ENCODE data around the gene PLXNB2. TPM values are rescaled to one million over a fixed set of nuclear protein-coding genes. Genes with fewer than 3 reads are reported as not detected.

Gene PLXNB2
- total RNA-seq, 1 experiment from 2014 or later, result 353 TPM

- in situ Hi-C loops (cut with HindIII; ENCODE audit: low pct_unique_long_range_greater_than_20kb, low sequenced_read_pairs), result no loop called here
- peak; percentile 62 for DNase-seq (ENCODE audit: low read depth)
Observed at GRCh38 chr22:50260801-50261614, 46.4 kb downstream of the PLXNB2 start.

DNA sequence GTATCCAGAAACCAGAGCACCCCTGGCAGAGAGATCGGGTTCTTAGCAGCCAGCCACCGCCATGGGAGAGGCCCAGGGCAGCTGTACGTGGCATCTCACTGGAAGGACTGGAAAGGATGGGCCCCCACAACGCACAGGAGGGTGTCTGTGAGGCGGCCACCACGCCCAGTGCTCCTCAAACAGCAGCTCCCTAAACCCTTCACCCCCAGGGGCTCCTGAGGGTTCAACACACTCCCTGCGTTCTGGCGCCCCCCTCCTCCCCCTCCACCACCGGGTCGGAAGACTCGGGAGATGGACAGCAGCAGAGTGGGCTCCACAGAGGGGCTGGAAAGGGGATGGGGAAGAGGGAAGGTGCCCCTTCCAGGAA, 47.0 kb downstream of the PLXNB2 start:
- in situ Hi-C loops (cut with HindIII; ENCODE audit: low pct_unique_long_range_greater_than_20kb, low sequenced_read_pairs), result no loop called here
- no peak for DNase-seq (ENCODE audit: low read depth)

GRCh38 chr22:50259302-50259701, 48.1 kb downstream of the PLXNB2 start:
- DNase-seq (ENCODE audit: low read depth), result no peak
- in situ Hi-C loops (cut with HindIII; ENCODE audit: low pct_unique_long_range_greater_than_20kb, low sequenced_read_pairs), result no loop called here

DNA sequence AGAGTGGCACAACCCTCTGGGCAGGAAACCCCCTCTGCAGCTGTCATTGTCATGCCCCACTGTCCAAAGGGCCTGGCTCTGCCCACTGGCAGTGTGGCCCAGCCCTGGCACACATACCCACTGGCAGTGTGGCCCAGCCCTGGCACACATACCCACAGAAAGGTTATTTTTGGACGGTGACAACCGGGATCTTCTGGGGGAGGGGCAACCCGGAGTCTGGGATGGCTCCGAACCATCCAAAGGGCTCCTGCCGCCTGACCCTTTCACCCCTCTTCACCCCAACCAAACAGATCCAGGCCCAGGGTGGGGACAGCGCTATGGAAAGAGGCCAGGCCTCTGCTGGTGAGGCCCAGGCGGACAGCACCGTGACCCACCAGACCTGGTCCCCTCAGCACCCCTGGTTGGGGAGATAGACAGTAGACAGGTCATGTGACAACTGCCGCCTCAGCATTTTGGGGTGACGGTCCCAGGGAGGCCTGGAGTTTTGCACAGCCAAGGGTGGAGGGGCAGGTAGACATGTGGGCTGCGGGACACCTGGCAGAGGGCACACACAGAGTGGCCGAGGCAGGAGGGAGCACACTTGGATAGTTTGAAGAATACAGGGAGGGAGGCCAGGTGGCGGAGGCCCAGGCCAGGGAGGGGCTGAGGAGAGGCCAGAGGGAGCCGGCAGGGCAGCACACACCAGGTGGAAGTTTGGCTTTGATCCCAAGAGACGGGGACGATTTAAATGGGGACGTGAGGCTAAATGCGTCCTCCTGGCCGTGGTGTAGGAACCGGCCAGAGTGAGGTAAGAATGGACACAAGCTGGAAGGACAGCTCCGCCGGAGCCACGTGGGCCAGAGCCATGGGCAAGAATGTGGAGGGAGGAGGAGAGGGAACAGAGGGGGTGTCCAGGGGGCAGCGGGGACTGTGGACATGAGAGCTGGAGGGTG, 48.8 kb downstream of the PLXNB2 start:
- no peak for DNase-seq (ENCODE audit: low read depth)
- in situ Hi-C loops (cut with HindIII; ENCODE audit: low pct_unique_long_range_greater_than_20kb, low sequenced_read_pairs), result no loop called here

DNA sequence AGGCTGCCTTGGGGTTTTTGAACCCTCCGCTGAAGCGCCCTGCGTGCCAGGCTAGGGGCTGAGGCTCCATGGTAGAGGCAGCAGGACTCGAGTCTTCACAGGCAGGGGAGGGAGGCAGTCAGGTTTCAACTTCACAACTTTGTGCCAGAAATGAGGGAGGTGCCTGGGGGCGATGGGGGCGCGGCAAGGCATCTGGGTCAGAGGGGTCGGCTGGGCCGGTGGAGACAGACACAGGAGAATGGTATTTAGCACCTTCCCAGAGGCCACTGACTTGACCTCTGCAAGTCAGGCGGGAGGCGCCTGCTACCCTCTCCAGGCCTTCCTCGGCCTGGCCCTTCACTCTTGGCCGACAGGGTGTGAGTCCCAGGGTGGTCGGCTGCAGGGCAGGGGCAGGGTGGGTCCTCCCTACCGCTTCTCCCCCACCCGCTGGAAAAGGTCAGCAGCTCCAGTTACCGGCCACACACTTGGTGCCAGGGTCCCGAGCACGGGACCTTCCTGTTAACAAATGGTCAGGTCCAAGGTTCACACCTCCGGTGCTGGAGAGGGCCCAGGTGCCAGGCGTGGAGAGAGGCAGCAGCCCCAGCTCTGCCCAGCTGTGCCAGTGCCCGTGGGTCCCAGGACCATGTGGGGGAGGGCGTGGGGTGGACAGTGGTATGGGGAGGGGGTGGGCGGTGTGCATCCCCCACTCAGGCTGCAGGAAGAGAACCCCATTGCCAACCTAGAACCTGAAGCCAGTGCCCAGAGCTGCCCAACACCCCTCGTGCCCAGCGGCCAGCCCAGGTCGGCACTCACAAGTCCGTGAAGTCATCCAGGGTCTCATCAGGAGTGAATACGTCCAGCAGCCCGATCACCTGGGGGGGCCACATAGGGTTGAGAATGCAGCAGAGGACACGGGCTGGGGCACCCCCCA, 49.7 kb downstream of the PLXNB2 start:
- no peak for DNase-seq (ENCODE audit: low read depth)
- in situ Hi-C loops (cut with HindIII; ENCODE audit: low pct_unique_long_range_greater_than_20kb, low sequenced_read_pairs), result no loop called here

GRCh38 chr22:50257041-50257440, 50.4 kb downstream of the PLXNB2 start:
- in situ Hi-C loops (cut with HindIII; ENCODE audit: low pct_unique_long_range_greater_than_20kb, low sequenced_read_pairs), result no loop called here
- no peak for DNase-seq (ENCODE audit: low read depth)

DNA sequence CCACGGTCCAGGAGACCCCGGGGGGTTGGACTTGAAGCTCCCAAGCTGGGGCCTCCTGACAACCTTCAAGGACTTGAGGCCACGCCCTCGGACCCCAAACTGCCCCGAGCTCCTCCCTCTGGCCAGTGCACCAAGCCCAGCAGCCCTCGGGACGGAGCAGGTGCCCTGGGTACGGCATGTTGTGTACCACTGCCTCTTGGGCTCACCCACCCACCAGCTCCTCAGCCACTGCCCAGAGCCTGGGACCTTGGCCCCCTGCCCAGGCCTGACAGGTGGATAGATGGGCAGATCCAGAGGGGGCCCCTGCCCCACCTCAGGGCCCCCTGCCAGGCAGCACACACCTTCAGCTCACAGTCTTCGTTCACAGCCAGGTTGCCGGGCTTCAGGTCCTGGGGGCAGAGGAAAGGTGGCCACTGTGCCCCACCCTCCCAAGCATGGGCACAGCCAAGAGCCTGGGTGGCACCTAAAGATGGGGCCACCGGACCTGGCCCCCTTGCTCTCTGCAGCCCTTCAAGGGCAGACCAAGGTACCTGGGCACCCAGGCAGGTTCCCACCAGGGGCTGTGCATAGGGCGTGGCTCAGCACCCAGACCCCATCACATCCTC, 51.1 kb downstream of the PLXNB2 start:
- in situ Hi-C loops (cut with HindIII; ENCODE audit: low pct_unique_long_range_greater_than_20kb, low sequenced_read_pairs), result no loop called here
- no peak for DNase-seq (ENCODE audit: low read depth)

GRCh38 chr22:50255607-50256006, 51.8 kb downstream of the PLXNB2 start:
- in situ Hi-C loops (cut with HindIII; ENCODE audit: low pct_unique_long_range_greater_than_20kb, low sequenced_read_pairs), result no loop called here
- DNase-seq (ENCODE audit: low read depth), result no peak

DNA sequence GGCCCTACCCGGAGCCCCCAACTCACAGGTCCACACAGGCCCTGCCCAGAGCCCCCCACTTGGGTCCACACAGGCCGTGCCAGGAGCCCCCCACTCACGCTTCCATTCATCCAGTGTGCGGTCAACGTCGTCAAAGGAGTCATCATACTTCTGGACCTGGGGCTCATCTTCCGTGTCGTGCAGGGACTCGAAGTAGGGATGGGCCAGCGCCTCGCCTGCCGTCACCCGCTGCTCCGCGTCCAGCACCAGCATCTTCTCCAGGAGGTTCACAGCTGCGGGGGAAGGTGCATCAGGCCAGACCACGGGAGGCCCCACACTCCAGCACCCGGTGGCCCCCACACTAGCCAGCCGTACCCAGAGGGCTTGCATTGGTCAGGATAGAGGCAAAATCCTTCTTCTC, 52.3 kb downstream of the PLXNB2 start:
- no peak for DNase-seq (ENCODE audit: low read depth)
- in situ Hi-C loops (cut with HindIII; ENCODE audit: low pct_unique_long_range_greater_than_20kb, low sequenced_read_pairs), result no loop called here

- in situ Hi-C loops (cut with HindIII; ENCODE audit: low pct_unique_long_range_greater_than_20kb, low sequenced_read_pairs), result no loop called here
- DNase-seq (ENCODE audit: low read depth), result no peak
Observed at GRCh38 chr22:50253941-50254340, 53.5 kb downstream of the PLXNB2 start.

DNA sequence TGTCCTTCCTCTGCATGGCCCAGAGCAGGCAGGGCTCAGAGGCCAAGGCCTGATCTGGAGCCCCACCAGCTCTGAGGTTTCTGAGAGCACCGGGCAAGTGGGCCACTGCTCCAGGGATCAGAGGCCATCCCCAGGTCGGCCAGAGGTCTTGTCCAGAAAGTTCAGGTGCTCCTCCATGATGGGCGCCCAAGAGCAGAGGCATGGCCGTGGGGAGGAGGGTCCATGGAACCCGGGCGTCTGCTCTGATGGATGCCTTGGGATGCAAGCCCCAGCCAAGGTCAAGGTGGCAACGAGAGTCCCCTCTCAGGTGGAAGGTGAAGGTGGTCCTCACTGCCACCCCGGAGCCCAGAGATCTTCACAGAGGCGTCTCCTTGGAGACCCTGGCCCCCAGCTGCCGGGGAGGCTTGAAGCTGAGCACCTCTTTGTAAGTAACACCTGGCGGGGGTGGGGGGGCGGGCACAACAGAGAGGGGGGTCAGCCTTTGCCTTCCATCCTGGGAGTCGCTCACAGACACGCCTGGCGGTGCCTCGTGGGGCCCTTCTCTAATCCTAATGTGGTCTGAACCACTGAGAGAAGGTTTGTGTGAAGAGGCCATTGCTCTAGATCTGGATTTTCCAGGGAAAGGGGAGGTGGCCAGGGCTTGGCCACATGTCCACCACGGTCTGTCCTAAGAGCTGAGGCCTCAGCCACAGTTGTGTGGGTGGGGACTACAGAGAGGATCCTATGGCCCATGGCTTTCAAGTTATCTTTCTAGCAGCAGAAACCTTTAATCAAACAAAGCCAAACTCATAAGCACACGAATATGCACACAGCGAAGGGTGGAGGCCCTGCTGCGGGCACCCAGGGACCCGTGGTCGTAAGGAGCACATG, 54.2 kb downstream of the PLXNB2 start:
- in situ Hi-C loops (cut with HindIII; ENCODE audit: low pct_unique_long_range_greater_than_20kb, low sequenced_read_pairs), result no loop called here

DNA sequence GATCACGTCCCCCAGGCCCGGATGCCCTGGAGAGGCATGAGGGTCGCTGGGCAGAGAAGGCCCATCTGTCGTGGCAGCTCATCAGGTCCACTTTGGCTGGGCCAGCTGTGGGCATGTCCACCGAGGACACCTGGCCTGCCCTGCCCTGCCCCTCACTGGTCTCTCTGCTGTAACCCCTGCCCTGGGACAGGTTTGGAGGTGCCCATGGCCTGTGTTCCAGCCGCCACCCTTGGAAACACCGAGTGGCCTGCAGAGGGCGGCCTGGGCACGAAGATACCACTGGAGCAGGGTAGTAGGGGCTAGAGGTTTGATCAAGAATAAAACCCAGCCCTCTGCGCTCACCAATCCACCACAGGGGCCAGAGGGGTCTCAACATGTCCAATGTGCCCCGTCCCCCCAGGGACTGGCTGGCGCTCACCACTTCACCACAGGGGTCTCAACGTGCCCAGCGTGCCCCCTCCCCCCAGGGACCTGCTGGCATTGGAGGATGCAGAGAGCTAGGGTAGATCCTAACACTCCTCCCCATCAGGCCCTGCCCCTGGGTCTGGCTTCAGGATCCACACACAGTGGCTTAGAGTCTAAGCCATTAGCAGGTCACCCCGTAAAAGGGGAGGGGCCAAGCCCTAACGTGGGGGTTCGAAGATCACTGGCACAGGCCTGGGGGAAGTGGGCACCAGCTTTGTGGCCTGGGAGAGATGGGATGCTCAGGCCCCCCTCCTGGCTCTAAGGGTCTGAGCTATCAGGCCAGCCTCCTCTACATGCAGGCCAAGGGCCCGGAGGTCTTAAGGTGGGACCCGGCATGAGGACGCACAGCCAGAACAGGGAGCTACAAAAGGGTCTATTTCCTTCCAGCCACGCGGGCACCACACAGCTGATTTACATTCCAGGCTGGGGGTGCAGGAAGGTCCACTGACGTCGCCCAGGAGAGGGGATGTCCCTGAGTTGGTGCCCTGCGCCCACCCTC, 55.1 kb downstream of the PLXNB2 start:
- in situ Hi-C loops (cut with HindIII; ENCODE audit: low pct_unique_long_range_greater_than_20kb, low sequenced_read_pairs), result no loop called here
- DNase-seq (ENCODE audit: low read depth), result peak; percentile 66

More for the DNA sequence above, 54.2 kb downstream of the PLXNB2 start:
- DNase-seq (ENCODE audit: low read depth), result no peak

DNA sequence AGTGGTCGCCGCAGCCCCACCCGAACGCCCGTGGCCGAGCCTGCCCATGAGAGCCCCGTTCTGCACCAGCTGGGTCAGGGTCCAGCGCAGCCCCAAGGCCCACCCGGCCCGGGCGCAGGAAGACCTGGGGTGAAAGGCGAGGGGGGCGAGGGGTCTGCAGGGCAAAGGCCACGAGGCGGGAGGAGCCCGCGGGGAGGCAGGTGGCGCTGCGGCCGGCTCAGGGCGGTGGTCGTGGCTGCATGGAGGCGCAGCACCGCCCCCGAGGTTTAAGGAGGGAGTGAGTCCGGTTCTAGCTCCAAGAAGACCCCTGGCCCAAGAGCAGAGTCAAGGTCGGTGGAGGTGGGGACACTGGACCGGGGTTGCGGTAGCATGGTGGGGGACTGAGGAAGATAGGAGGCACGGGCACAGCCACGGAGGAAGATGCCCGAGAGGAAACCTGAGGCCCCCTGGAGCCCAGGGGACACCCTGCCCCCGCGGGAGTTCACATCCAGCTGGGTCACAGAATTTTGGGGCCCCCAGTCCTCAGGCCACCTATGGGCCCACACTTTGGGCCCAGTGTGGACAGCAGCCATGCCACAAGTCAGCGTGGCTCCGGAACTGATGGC, 55.9 kb downstream of the PLXNB2 start:
- in situ Hi-C loops (cut with HindIII; ENCODE audit: low pct_unique_long_range_greater_than_20kb, low sequenced_read_pairs), result no loop called here
- DNase-seq (ENCODE audit: low read depth), result no peak

GRCh38 chr22:50250555-50251476, 56.6 kb downstream of the PLXNB2 start, which contains the start of gene HDAC10:
Gene HDAC10 (minus strand): TSS chr22:50251265. CDS start chr22:50251032, 233 bp downstream.
- DNase-seq (ENCODE audit: low read depth), result peak; percentile 84
- in situ Hi-C loops (cut with HindIII; ENCODE audit: low pct_unique_long_range_greater_than_20kb, low sequenced_read_pairs), result no loop called here

DNA sequence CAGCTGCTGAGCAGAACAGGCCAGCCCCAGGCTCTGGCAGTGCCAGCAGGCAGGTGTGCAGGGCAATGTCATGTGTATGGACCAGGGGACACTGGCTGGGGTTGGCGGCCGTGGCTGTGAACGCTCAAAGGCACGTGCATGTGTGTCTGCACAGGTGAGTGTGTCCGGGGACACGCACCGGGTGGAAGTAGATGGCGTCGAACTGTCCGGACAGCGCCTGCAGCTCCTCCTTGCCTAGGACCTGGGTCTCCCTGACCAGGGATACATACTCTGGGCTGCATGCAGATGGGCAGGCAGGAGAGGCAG, 57.2 kb downstream of the PLXNB2 start:
- DNase-seq (ENCODE audit: low read depth), result no peak
- in situ Hi-C loops (cut with HindIII; ENCODE audit: low pct_unique_long_range_greater_than_20kb, low sequenced_read_pairs), result no loop called here

Measured in Caki2 (cell line).